NT2/D1 (cell line): ENCODE data around the gene ELAVL2.

Source experiments
- YY1 ChIP-seq: IDR thresholded peaks from 2 replicates; pipeline ENCODE4 v1.6.1; 2011; ENCODE audit not compliant: insufficient read length, insufficient read depth
- ZNF274 ChIP-seq: IDR thresholded peaks from 2 replicates; pipeline ENCODE4 v1.6.1; 2011; ENCODE audit warnings: mild to moderate bottlenecking, low read depth, low read length

GRCh38 chr9:23774266-23774665 is 51.8 kb downstream of the ELAVL2 start:
- TF ChIP-seq YY1 (no peak), ZNF274 (no peak)
